Dermis lymphatic vessel endothelial cell (primary cell): Measurements from ENCODE around the gene FAM241B. TPM values are rescaled to one million over a fixed set of nuclear protein-coding genes. Genes with fewer than 3 reads are reported as not detected.

Experiments used
- total RNA-seq: library from RNA; depleted of rRNA; stranded (reverse); fragments of >200 nt; gene quantifications from 2 replicates; pipeline ENCODE4 v1.2.1, GENCODE V29; 2014

FAM241B gene, protein sequence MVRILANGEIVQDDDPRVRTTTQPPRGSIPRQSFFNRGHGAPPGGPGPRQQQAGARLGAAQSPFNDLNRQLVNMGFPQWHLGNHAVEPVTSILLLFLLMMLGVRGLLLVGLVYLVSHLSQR
- total RNA-seq: 0.09 and 0.22 TPM in 2 replicates

GRCh38 chr10:69629897-69630650 is at the start of gene FAM241B:
FAM241B (plus strand) TSS chr10:69630247; CDS start chr10:69631744, 1,497 bp downstream.

Other genes starting within 250 kb of the FAM241B start
- 0.11 TPM in 1 of 2 replicates, not detected in the other for gene TACR2, start 213.3 kb upstream of the FAM241B start, total RNA-seq
- 61.3 and 86.2 TPM in 2 replicates for gene TSPAN15, start 178.8 kb upstream of the FAM241B start, total RNA-seq
- not detected in 2 replicates for gene NEUROG3, start 56.8 kb upstream of the FAM241B start, total RNA-seq
- gene COL13A1, start 171.7 kb downstream of the FAM241B start, total RNA-seq: 0.98 and 1.4 TPM in 2 replicates